ENCODE measurements around the gene GALNT13. TPM values are rescaled to one million over a fixed set of nuclear protein-coding genes. Genes with fewer than 3 reads are reported as not detected.

The GALNT13 gene
- total and polyA plus RNA-seq, 2 of the 13 experiments (the other 11 are each of a cell fraction or from before 2014, with no cell fraction given): 1.3 to 5.0 TPM

DNA sequence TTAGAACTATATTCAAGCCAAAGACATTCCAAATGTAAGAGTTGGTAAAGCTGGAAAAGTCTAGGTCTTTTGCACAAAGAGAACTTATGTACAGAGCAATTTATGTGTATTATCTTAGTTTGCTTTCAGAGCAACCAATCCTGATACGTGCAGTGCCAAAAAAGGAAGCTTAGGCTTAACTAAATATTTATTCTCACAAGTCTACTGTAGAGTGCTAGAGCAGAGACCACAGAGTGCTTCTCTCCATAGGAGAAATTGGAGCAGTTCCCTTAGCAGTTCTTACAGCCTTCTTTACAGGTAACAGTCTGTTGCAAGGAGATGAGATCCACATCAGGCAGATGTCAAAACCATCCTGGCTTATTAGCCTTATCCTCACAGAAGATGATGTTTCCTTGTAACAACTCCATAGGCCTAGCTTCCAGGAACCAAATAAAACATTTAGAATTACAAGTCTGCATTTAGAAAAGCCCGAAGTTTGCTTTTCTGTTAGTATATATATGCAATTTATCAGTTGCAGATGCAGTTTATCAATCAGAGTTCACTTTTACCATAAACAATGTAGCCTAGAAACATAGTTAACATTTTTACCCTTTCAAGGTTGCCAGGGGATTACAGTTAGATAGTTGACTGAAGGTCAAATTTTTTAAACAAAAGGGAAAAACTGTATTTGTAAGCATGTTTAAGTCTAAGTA, 576.2 kb downstream of the GALNT13 start (continued):
- TF ChIP-seq PAXIP1 (CRISPR knock-in tag; conservative IDR thresholded peaks at IDR 0.05) (peak; percentile 91), JUND (CRISPR knock-in tag; IDR thresholded peaks at IDR 0.05) (no peak), SP140L (CRISPR knock-in tag; IDR thresholded peaks at IDR 0.05; ENCODE audit: borderline replicate concordance) (peak; percentile 43; the same call in 1 of the 2 replicates), ZSCAN12 (CRISPR knock-in tag; IDR thresholded peaks at IDR 0.05) (no peak), ZKSCAN1 (IDR thresholded peaks at IDR 0.05; ENCODE audit: low read length) (no peak), KDM1A (CRISPR knock-in tag; IDR thresholded peaks at IDR 0.05) (no peak), HNRNPUL1 (IDR thresholded peaks at IDR 0.05; ENCODE audit: low read depth, low read length) (no peak), CHD2 (IDR thresholded peaks at IDR 0.05; ENCODE audit: low read depth, low read length) (no peak), ZNF891 (CRISPR knock-in tag; IDR thresholded peaks at IDR 0.05) (no peak), SMYD3 (CRISPR knock-in tag; IDR thresholded peaks at IDR 0.05) (no peak), NCOA5 (CRISPR knock-in tag; IDR thresholded peaks at IDR 0.05) (no peak), GTF2F1 (IDR thresholded peaks at IDR 0.05; ENCODE audit: low read length) (no peak), TCF7 (IDR thresholded peaks at IDR 0.05; ENCODE audit: low read depth) (no peak), SALL2 (CRISPR knock-in tag; IDR thresholded peaks at IDR 0.05) (no peak), HDAC1 (CRISPR knock-in tag; IDR thresholded peaks at IDR 0.05) (peak; percentile 48), YY1 (IDR thresholded peaks at IDR 0.05; ENCODE audit: insufficient read depth, insufficient replicate concordance, low read depth, low read length) (no peak), TEAD3 (CRISPR knock-in tag; optimal IDR thresholded peaks at IDR 0.05; ENCODE audit: borderline replicate concordance) (no peak), ZNF101 (CRISPR knock-in tag; IDR thresholded peaks at IDR 0.05; ENCODE audit: borderline replicate concordance, low read depth) (no peak), ZNF605 (CRISPR knock-in tag; IDR thresholded peaks at IDR 0.05) (no peak), SP5 (CRISPR knock-in tag; IDR thresholded peaks at IDR 0.05; ENCODE audit: borderline replicate concordance, low read depth) (no peak), ZNF768 (CRISPR knock-in tag; IDR thresholded peaks at IDR 0.05) (no peak), RBAK (CRISPR knock-in tag; IDR thresholded peaks at IDR 0.05) (no peak), MED1 (CRISPR knock-in tag; IDR thresholded peaks at IDR 0.05) (peak; percentile 53), SMARCC2 (IDR thresholded peaks at IDR 0.05) (no peak), ZNF547 (CRISPR knock-in tag; IDR thresholded peaks at IDR 0.05) (no peak)
- TF ChIP-seq, protein P1, sequence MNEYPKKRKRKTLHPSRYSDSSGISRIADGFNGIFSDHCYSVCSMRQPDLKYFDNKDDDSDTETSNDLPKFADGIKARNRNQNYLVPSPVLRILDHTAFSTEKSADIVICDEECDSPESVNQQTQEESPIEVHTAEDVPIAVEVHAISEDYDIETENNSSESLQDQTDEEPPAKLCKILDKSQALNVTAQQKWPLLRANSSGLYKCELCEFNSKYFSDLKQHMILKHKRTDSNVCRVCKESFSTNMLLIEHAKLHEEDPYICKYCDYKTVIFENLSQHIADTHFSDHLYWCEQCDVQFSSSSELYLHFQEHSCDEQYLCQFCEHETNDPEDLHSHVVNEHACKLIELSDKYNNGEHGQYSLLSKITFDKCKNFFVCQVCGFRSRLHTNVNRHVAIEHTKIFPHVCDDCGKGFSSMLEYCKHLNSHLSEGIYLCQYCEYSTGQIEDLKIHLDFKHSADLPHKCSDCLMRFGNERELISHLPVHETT (CRISPR knock-in tag; conservative IDR thresholded peaks at IDR 0.05): no peak
- TF ChIP-seq, protein P2, sequence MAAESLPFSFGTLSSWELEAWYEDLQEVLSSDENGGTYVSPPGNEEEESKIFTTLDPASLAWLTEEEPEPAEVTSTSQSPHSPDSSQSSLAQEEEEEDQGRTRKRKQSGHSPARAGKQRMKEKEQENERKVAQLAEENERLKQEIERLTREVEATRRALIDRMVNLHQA (CRISPR knock-in tag; IDR thresholded peaks at IDR 0.05): no peak
- TF ChIP-seq, protein P3, sequence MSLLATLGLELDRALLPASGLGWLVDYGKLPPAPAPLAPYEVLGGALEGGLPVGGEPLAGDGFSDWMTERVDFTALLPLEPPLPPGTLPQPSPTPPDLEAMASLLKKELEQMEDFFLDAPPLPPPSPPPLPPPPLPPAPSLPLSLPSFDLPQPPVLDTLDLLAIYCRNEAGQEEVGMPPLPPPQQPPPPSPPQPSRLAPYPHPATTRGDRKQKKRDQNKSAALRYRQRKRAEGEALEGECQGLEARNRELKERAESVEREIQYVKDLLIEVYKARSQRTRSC (CRISPR knock-in tag; IDR thresholded peaks at IDR 0.05; ENCODE audit: low read depth): no peak
